BLaER1 (cell line): ENCODE results near the gene CASKIN1.

Source experiments
- H3K27ac ChIP-seq: shearing (Covaris generic); formaldehyde crosslinking; 2 replicates; pipeline ENCODE4 v1.8.1; 2022
- H3K27me3 ChIP-seq: shearing (Covaris generic); formaldehyde crosslinking; 2 replicates; pipeline ENCODE4 v1.8.1; 2022
- H3K36me3 ChIP-seq: shearing (Covaris generic); formaldehyde crosslinking; 2 replicates; pipeline ENCODE4 v1.8.1; 2022
- H3K4me1 ChIP-seq: shearing (Covaris generic); formaldehyde crosslinking; 2 replicates; pipeline ENCODE4 v1.8.1; 2022
- H3K4me2 ChIP-seq: shearing (Covaris generic); formaldehyde crosslinking; 2 replicates; pipeline ENCODE4 v1.8.1; 2022
- H3K4me3 ChIP-seq: shearing (Covaris generic); formaldehyde crosslinking; 2 replicates; pipeline ENCODE4 v1.8.1; 2022
- H3K9ac ChIP-seq: shearing (Covaris generic); formaldehyde crosslinking; 2 replicates; pipeline ENCODE4 v1.8.1; 2022
- H3K9me3 ChIP-seq: shearing (Covaris generic); formaldehyde crosslinking; 2 replicates; pipeline ENCODE4 v1.8.1; 2022
- H4K20me1 ChIP-seq: shearing (Covaris generic); formaldehyde crosslinking; 2 replicates; pipeline ENCODE4 v1.8.1; 2022
- Cebpa-rat ChIP-seq: shearing (Covaris generic); IDR thresholded peaks from 2 replicates; pipeline ENCODE4 v1.8.1; 2022

Gene CASKIN1

GRCh38 chr16:2200313-2200712 lies 3.9 kb upstream of the CASKIN1 start:
- Histone ChIP-seq H3K27ac (no peak overlapping the region), H3K9me3 (no peaks in the 10 kb centered on the region), H3K4me2 (no peak overlapping the region), H3K36me3 (no peaks in the 10 kb centered on the region), H4K20me1 (peaks cover 6% of the 10 kb centered on the region), H3K4me1 (peaks cover 15% of the 10 kb centered on the region), H3K27me3 (peaks cover 66% of the 10 kb centered on the region), H3K9ac (no peak overlapping the region), H3K4me3 (no peak overlapping the region)
- no peak for TF ChIP-seq Cebpa-rat

DNA sequence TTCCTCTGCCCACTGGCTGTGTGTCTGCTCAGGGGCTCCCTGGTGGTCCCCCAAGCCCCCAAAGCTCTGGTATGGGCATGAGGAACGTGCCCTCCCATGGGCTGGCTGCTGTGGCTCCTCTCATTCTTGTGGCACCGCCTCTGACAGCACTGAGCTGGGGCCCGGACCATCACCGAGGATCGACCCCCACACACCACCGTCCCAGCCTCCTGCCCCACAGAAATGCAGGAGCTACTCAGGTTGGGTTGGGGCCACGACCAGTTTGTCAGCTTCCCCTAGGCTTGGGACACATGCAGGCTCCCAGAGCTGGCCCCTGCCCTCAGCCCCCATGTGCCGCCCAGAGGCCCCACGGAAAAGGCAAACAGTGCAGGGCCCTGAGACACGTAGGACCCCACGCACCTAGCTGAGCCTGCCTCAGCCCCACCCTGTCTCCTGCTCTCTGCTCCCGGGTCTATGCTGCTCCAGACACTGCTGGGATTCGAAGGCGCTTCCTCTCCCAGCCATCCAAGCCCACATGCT lies 3.3 kb upstream of the CASKIN1 start:
- Histone ChIP-seq H3K9ac (no peak overlapping the region), H3K27ac (no peak overlapping the region), H3K4me1 (peaks cover 18% of the 10 kb centered on the region), H4K20me1 (peaks cover 12% of the 10 kb centered on the region), H3K27me3 (peaks cover 72% of the 10 kb centered on the region), H3K9me3 (no peaks in the 10 kb centered on the region), H3K4me3 (no peak overlapping the region), H3K36me3 (no peaks in the 10 kb centered on the region), H3K4me2 (no peak overlapping the region)
- TF ChIP-seq Cebpa-rat: no peak

DNA sequence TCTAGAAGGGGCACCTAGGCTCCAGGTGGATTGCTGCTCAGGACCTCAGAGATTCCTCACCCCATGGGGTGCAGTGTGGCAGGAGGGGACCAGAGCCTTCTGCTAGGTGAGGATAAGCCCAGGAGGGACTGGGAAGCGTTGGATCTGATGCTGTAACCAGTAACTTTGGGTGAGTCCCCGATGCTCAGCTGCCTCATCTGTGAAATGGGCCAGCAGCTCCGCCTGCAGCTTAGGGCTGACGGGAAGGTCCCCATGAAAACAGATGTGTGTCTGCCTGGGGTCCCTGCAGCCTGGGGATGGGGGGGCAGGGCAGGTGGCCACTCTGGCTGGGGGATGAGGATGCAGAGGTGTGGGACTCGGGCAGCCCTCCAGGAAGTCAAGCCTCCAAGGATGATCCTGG lies 2.7 kb upstream of the CASKIN1 start:
- peaks cover 78% of the 10 kb centered on the region for H3K27me3 ChIP-seq
- no peaks in the 10 kb centered on the region for H3K9me3 ChIP-seq
- H3K4me2 ChIP-seq: no peak overlapping the region

DNA sequence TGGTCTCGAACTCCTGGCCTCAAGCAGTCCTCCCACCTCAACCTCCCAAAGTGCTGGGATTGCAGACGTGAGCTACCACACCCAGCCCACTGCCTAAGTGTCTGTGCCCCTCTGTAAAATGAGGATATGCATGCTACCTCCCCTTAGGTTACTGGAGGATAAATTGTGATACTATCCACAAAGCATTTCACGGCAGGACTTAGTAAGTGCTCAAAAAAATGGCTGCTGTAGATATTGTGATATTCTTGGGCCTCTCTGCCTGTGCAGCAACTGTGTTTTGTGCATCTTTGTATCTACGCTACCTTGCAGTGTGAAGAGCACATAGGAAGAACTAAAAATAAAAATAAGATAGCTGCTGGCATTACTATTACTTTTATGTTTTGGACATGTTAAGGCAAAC lies 1.9 kb upstream of the CASKIN1 start:
- Histone ChIP-seq H3K27me3 (peaks cover 86% of the 10 kb centered on the region), H3K4me3 (no peak overlapping the region), H3K36me3 (no peaks in the 10 kb centered on the region), H3K9ac (no peak overlapping the region), H3K27ac (no peak overlapping the region), H3K9me3 (no peaks in the 10 kb centered on the region), H3K4me2 (no peak overlapping the region), H3K4me1 (peaks cover 18% of the 10 kb centered on the region), H4K20me1 (peaks cover 26% of the 10 kb centered on the region)
- TF ChIP-seq Cebpa-rat: no peak

More for the DNA sequence above, 2.7 kb upstream of the CASKIN1 start:
- no peak overlapping the region for H3K27ac ChIP-seq
- no peaks in the 10 kb centered on the region for H3K36me3 ChIP-seq
- TF ChIP-seq Cebpa-rat: no peak
- peaks cover 18% of the 10 kb centered on the region for H4K20me1 ChIP-seq
- no peak overlapping the region for H3K4me3 ChIP-seq
- H3K9ac ChIP-seq: no peak overlapping the region
- H3K4me1 ChIP-seq: peaks cover 18% of the 10 kb centered on the region

- H3K27me3 ChIP-seq: peaks cover 88% of the 10 kb centered on the region
- H4K20me1 ChIP-seq: peaks cover 27% of the 10 kb centered on the region
- no peak overlapping the region for H3K4me3 ChIP-seq
- H3K9me3 ChIP-seq: no peaks in the 10 kb centered on the region
- no peak overlapping the region for H3K9ac ChIP-seq
- peaks cover 18% of the 10 kb centered on the region for H3K4me1 ChIP-seq
- no peak overlapping the region for H3K4me2 ChIP-seq
- H3K27ac ChIP-seq: no peak overlapping the region
- no peaks in the 10 kb centered on the region for H3K36me3 ChIP-seq
- no peak for TF ChIP-seq Cebpa-rat
Measured at GRCh38 chr16:2197765-2198164, 1.4 kb upstream of the CASKIN1 start.

DNA sequence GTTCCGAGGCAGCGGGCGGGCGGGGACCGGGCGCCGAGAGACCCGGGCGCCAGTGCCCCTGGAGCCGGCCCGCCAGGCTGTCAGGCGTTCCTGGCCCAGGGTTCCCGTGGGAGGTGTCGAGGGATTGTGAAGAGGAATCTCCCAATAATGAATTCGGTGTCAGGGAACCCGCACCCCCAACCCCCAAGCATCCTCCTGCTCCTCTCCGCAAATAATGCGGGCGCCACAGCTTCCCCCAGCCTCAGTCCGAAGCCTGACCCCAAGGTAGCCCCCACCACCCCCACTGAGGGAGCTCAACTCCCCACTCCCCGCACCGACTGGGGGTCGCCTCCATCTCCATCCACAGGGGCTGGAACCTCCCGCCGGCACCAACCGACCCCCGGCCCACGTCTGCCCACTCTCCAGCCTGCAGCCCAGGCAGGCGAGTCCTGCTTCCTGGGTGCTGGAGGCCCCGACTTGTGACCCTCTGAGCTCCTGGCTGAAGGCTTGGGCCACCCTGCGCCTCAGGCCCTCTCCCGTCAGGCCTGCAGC lies 641 bp upstream of the CASKIN1 start:
- H3K9ac ChIP-seq: peak overlapping the region; percentile 55; the same call in 1 of the 2 replicates
- peak overlapping the region; percentile 83 for H3K4me2 ChIP-seq
- no peaks in the 10 kb centered on the region for H3K9me3 ChIP-seq
- H3K36me3 ChIP-seq: no peaks in the 10 kb centered on the region
- H3K27ac ChIP-seq: no peak overlapping the region
- H3K27me3 ChIP-seq: peaks cover 84% of the 10 kb centered on the region
- H3K4me3 ChIP-seq: peak overlapping the region; percentile 69
- TF ChIP-seq Cebpa-rat: no peak
- H3K4me1 ChIP-seq: peaks cover 21% of the 10 kb centered on the region
- peaks cover 27% of the 10 kb centered on the region for H4K20me1 ChIP-seq

DNA sequence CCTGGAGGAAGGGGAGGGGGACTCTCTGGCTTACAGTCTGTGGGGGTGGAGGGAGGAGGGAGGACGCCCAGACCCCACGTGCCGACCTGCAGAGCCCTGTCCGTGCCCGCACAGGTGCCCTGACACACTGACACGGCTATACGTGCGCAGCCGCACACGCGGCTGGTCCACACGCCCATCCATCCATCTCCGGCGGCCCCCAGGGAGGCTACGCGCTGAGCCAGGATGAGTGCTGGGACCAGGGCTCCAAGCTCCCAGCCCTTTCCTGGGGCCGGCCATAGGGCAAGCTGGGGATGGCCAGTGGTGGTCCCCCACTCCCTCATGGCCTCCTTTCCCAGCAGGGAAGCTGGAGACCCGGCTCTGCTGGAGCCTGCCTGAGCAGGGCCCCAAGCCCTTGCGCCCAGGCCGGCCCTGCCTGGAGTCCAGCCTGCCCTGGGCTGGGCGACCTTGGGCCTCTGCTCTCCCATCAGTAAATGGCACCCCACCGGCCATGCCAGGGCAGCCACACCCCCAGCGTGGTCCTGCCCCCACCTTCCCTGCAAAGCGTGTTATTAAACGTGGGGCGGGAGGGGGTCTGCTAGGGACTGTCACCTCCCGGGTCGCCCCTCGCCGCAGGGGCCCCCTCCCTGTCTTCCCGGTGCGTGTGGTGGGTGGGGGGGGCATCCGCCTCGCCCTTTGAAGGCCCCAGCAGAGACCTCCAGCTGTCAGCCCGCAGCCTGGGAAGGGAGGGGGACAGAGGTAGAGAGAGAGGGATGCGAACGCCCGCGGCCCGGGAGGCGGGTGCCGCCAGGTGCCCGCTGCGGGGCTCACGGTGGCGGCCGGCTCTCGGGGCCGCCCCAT lies 863 bp downstream of the CASKIN1 start:
- H3K9me3 ChIP-seq: no peaks in the 10 kb centered on the region
- H3K4me1 ChIP-seq: peaks cover 37% of the 10 kb centered on the region
- peaks cover 72% of the 10 kb centered on the region for H3K27me3 ChIP-seq
- no peak for TF ChIP-seq Cebpa-rat
- H3K36me3 ChIP-seq: no peaks in the 10 kb centered on the region
- peak overlapping the region; percentile 50 for H3K9ac ChIP-seq
- H3K4me3 ChIP-seq: peak overlapping the region; percentile 69
- H4K20me1 ChIP-seq: peaks cover 29% of the 10 kb centered on the region
- H3K27ac ChIP-seq: no peak overlapping the region
- H3K4me2 ChIP-seq: peak overlapping the region; percentile 95

- no peaks in the 10 kb centered on the region for H3K36me3 ChIP-seq
- H3K27me3 ChIP-seq: peaks cover 65% of the 10 kb centered on the region
- no peak for TF ChIP-seq Cebpa-rat
- H3K4me3 ChIP-seq: peak overlapping the region; percentile 69
- peak overlapping the region; percentile 95 for H3K4me2 ChIP-seq
- H4K20me1 ChIP-seq: peaks cover 34% of the 10 kb centered on the region
- peaks cover 43% of the 10 kb centered on the region for H3K4me1 ChIP-seq
- H3K9ac ChIP-seq: 0 out of 2 replicates have a peak overlapping the region, but pooled peaks have one; percentile 50
- no peak overlapping the region for H3K27ac ChIP-seq
- H3K9me3 ChIP-seq: no peaks in the 10 kb centered on the region
Measured at GRCh38 chr16:2194852-2195321, 1.5 kb downstream of the CASKIN1 start.

- Histone ChIP-seq H3K4me1 (peaks cover 43% of the 10 kb centered on the region), H4K20me1 (peaks cover 34% of the 10 kb centered on the region), H3K36me3 (no peaks in the 10 kb centered on the region), H3K27me3 (peaks cover 60% of the 10 kb centered on the region), H3K9me3 (no peaks in the 10 kb centered on the region), H3K9ac (no peak overlapping the region), H3K4me3 (no peak overlapping the region), H3K4me2 (peak overlapping the region; percentile 95), H3K27ac (no peak overlapping the region)
- no peak for TF ChIP-seq Cebpa-rat
Measured at GRCh38 chr16:2194166-2194834, 2.1 kb downstream of the CASKIN1 start.

GRCh38 chr16:2191446-2191706 lies 5.0 kb downstream of the CASKIN1 start:
- Histone ChIP-seq H3K9ac (peak overlapping the region; percentile 57), H3K9me3 (no peaks in the 10 kb centered on the region), H3K27ac (peak overlapping the region; percentile 68), H3K27me3 (peaks cover 32% of the 10 kb centered on the region), H3K4me2 (peak overlapping the region; percentile 81), H3K36me3 (peaks cover 9% of the 10 kb centered on the region; the same call in 1 of the 2 replicates), H3K4me3 (no peak overlapping the region; the same call in 1 of the 2 replicates), H3K4me1 (peaks cover 43% of the 10 kb centered on the region), H4K20me1 (peaks cover 34% of the 10 kb centered on the region)
- no peak for TF ChIP-seq Cebpa-rat
